ENCODE data around the gene TRAPPC6A.

Gene TRAPPC6A

DNA sequence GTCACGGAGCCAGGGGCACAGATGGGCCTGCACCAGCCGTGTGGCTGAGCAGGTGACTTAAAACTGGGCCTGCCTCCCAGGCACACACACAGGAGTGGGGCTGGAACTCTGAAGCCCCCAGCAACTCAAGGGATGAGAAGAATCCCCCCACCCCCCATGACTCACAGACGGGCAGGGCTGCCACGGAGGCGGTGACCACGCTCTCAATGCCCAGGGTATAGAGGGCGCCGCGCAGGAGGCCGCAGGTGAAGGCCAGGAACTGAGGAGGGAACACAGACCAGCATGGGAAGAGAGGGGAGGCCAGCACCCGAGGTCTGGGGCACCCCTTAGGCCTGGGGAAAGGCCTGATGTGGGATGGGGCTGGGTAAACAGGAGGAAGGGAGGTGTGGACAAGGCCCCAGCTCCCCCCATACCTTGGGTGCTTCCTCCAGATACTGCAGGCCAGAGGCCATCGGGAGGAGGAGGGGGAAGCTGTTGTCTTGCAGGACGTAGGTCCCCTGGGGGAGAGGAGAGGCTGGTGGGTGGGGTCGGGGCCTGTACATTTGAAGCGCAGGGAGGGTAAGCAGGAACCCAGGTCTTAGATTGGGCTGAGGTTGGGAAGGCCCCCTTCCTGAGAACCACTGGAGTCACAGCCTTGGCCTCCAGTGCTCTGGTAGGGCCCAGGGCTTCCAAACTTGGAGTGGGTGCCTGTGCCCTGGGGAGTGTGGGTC, 14.1 kb downstream of the TRAPPC6A start:
- DNase-seq (ENCODE audit: low read depth in 2 of 3, low spot score in 1 of 3): no peak

- DNase-seq (ENCODE audit: low read depth in 2 of 3, low spot score in 1 of 3): no peak
These were observed 14.9 kb downstream of the TRAPPC6A start for GRCh38 chr19:45163156-45163555.

GRCh38 chr19:45162608-45163143, 15.4 kb downstream of the TRAPPC6A start:
- DNase-seq (ENCODE audit: low read depth in 2 of 3, low spot score in 1 of 3): no peak

DNA sequence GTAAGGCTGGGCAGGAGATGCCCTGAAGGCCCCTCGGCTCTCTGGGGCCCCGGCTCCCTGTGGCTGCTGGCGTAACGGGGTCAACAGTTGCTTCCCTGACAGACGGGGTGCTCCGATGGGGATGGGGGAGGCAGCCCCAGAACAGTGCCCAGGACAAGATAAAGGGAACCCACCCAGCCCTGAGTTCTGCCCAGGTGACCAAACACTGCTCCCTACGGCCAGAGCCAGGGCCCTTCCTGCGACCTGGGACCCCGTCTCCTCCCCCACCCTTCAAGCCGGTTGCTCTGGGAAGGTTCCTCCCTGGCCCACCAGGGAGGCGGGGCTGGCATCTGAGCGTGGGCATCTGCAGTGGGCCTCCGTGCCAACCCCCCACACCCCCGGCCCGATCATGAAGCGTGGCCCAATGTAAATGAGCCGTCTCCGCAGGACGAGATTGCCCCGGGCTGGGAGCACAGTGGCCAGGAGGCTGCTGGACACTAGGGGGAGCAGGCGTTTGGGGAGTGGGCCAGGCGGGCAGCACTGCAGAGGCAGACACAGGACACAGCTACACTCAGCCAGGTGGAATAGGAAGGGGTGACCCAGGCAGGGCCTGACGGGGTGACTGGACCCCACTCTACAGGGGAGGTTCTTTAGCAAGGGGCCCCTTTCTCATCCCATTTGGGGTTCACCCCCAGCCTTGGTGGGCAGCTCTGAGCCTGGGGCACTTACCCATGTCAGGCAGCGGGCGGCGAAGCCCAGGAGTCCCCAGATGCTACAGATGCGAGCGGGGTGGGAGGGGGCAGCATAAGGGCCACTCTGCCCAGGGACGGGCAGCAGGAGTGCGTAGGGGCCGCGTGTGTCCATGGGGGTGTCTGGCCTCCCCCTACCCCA, 16.1 kb downstream of the TRAPPC6A start:
- no peak for DNase-seq (ENCODE audit: low read depth in 2 of 3, low spot score in 1 of 3)

GRCh38 chr19:45160870-45161737, 16.9 kb downstream of the TRAPPC6A start, which contains the start of gene NKPD1:
Gene NKPD1 (minus strand): TSS chr19:45160982. CDS start chr19:45160150, 832 bp downstream.
- DNase-seq (ENCODE audit: low read depth in 2 of 3, low spot score in 1 of 3): no peak

DNA sequence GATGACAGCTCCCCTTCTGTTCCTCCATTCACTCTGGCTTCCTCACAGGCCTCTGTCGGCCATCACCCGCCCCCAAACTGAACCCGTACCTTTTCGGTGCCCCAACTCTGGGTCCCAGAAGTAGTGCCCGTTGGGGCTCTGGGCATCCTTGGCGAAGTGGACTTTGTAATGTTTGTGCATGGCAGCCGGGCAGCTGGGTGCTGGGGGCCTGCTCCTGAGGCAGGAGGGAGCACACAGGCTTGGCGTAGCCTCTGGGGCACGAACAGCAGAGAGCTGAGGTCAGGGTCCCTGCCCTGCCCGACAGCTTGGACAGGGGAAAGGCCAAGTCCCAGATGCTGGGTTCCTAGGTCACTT, 18.1 kb downstream of the TRAPPC6A start:
- DNase-seq (ENCODE audit: low read depth in 2 of 3, low spot score in 1 of 3): no peak

GRCh38 chr19:45159210-45159970, 18.6 kb downstream of the TRAPPC6A start:
- no peak for DNase-seq (ENCODE audit: low read depth in 2 of 3, low spot score in 1 of 3)

DNA sequence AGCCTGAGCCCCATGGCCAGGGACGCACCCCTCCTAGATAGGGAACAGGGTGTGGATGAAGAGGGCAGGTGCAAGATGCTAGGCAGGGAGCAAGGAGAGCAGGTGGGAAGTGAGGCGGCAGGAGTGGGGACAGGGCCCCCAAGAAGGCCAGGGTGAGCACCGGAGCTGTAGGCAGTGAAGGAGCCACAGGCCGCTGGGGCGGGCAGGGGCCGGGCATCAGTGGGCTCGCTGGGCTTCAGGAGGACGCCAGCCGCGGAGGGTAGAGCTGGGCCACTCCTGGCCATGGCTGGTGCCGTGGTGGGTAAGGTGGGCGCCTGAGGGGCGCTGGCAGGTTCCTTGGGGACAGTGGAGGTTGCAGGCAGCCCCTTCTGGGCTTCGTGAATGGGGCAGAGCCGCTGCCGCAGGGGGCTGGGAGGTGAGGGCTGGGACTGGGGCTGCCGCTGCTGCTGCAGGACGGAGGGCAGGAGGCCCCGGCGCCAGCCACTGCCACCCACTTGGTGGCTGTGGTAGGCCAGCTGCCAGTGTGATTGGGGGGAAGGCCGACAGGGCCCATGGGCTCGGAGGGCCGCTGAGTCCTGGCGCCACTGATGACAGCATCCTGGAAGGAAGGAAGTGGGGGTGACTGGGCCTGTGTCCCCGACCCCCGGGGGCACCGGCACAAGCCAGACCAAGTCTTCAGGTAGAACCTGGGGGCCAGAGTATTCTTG, 19.4 kb downstream of the TRAPPC6A start:
- DNase-seq (ENCODE audit: low read depth in 2 of 3, low spot score in 1 of 3): no peak

DNA sequence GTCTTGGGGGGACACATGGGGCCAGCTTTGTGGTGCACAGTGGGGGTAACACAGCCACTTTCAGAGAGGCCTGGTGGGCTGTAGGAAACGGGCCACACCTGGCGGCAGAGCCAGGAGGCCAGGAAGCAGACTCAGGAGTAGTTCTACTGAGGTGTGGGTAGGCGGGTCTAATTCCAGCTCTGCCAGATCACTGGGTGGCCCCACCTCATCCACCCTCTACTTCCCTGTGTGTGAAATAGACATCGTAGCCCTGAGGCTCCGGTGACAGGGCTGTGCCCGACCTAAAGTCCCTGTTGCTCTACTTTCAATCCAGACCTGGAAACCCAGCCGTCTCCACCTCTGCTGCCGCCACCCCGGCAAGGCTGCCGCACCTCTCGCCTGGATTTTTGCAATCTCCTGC, 21.3 kb downstream of the TRAPPC6A start:
- no peak for DNase-seq (ENCODE audit: low read depth in 2 of 3, low spot score in 1 of 3)

DNA sequence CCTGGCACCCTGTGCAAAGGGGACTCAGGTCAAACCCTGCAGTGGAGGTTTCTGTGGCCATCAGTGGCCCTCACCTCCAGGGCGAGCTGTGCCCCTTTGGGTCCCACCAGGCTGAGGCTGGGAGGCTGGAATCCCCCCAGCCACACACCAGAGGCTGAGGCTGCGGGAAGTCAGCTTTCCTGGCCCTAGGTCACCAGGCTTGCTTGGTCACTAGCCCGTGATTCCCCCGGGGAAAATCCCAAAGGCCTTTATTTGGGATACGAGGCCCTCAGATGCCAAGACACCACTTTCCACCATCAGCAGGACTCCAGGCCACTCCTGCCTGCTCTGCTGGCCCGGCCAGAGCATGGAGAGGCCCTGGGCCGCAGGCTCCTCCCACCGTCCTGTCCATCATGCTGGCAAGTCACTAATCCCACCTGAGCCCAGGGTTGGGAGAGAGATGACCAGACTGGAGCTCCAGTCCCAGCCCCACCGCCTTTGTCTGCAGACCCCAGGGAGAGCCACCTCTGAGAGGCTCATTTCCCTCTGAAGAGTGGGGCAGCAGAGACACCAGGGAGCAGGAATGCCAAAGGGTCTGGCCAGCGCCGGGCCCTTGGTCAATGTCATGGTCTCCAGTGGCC, 21.9 kb downstream of the TRAPPC6A start:
- no peak for DNase-seq (ENCODE audit: low read depth in 2 of 3, low spot score in 1 of 3)

DNA sequence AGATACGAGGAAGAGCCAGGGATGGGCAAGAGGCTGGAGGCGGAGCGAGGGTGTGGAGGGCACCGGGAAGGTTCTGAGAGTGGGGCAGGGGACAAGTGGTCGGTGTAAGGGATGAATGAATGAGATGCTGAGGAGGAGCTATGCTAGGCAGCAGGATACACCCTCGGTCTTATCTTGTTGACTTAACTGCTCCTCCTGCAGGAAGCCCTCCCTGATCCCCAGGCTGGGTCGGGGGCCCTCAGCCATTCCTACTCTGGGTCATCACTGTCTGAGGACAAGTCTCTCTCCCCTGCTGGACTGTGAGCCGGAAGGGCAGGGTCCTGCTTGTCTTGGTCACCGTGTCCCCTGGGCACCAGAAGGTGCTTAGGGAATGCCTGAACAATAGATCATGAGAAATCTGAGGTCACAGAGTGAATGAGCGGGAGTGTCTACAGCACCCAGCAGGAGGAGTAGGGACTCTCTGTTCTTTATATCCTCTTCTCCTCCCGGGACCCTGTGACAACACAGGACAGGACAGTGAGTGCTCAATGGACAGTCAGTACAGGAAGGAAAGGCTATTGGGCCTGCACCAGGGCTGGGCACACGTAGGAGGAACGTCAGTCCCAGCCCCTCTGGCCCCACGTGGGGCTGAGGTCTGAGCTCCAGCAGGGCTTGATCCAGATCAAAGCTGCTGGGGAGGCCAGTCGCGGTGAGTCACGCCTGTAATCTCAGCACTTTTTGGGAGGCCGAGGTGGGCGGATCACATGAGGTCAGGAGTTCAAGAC, 23.8 kb downstream of the TRAPPC6A start:
- DNase-seq (ENCODE audit: low read depth in 2 of 3, low spot score in 1 of 3): no peak

GRCh38 chr19:45153339-45154063, 24.5 kb downstream of the TRAPPC6A start:
- no peak for DNase-seq (ENCODE audit: low read depth in 2 of 3, low spot score in 1 of 3)

GRCh38 chr19:45152504-45153338, 25.3 kb downstream of the TRAPPC6A start:
- DNase-seq (ENCODE audit: low read depth in 2 of 3, low spot score in 1 of 3): peak in 2 of 3 donors; percentile 20 to 24

DNA sequence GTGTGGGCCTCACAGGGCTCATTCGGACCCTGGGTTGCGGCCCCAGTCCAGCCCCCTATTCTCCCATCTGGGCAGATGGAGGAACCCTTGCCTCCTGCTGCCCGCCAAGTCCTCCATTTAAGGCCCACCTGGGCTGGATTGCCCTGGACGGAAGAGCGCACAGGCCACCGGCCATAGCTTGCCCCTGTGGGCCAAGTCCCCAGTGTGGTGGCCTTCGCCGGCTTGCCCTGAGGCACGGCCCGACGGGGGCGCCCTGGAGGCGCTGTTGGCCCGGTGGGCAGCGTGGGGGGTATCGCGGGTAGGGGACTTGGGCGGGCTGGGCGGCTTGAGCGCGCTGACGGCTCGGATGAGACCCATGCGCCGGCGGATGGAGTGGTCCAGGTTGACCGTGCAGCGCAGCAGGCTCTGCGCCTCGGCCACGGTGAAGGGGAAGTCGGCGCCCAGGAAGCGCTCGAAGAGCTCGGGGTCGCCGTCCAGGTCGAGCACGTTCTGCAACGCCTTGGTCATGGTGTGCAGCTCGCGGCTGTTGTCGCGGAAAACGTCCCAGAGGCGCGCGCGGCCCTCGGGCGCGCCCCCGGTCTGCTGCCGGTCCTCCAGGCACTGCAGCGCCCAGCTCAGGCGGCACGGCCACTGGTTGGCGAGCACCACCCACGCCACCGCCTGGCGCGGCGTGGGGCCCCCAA, 26.1 kb downstream of the TRAPPC6A start:
- no peak for DNase-seq (ENCODE audit: low read depth in 2 of 3, low spot score in 1 of 3)

- no peak for DNase-seq (ENCODE audit: low read depth in 2 of 3, low spot score in 1 of 3)
These were observed 26.7 kb downstream of the TRAPPC6A start for GRCh38 chr19:45151320-45151719.

GRCh38 chr19:45150751-45151281, 27.2 kb downstream of the TRAPPC6A start:
- no peak for DNase-seq (ENCODE audit: low read depth in 2 of 3, low spot score in 1 of 3)
